ENCODE measurements around the gene BCL11B.

The BCL11B gene

DNA sequence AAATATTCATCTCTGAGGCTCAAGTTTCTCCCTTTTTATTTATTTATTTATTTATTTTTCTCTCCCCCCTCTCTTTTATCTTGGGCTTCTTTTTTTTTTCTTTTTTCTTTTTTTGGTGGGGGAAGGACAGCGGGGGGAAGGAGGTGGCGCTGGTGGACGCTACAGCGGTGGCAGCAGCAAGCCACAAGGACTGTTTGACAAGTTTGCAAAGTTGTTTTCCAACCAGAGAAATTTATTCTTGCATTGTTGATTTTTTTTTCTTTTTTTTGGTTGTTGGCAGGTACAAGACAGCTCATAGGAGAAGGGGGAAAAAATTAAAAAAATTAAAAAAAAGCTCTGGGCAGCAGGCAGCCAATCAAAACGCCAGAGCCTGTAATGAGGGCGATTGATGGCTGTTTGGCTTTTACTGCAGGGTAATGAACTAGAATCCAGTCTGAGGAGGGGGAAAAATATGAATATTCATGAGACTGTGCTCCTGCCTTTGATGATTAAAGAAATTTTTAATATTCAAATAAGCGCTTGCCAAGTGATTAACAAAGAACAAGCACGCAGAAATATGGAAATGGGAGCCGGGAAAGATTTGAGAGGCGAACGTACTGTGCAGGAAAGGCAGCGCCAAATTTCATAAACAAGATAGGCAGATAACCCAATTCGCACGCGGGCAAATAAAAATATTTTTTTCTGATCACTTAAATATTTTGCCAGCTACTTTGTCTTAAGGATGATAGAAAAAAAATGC lies 36.2 kb downstream of the BCL11B start:
- Histone ChIP-seq H3K4me3 (ENCODE audit: low read depth, low read length) (no peak overlapping the region), H3K79me2 (ENCODE audit: control insufficient read depth, insufficient read depth, low read length, unreplicated experiment) (no peaks in the 10 kb centered on the region), H2AFZ (ENCODE audit: low read length, unreplicated experiment) (no peak overlapping the region), H3K27me3 (ENCODE audit: insufficient read depth, low read length) (no peaks in the 10 kb centered on the region), H3K4me1 (ENCODE audit: control insufficient read depth, insufficient read depth, low read length, unreplicated experiment) (no peaks in the 10 kb centered on the region), H3K27ac (ENCODE audit: low read depth, low read length) (no peak overlapping the region), H3K36me3 (ENCODE audit: insufficient read depth, low read length) (no peaks in the 10 kb centered on the region)

DNA sequence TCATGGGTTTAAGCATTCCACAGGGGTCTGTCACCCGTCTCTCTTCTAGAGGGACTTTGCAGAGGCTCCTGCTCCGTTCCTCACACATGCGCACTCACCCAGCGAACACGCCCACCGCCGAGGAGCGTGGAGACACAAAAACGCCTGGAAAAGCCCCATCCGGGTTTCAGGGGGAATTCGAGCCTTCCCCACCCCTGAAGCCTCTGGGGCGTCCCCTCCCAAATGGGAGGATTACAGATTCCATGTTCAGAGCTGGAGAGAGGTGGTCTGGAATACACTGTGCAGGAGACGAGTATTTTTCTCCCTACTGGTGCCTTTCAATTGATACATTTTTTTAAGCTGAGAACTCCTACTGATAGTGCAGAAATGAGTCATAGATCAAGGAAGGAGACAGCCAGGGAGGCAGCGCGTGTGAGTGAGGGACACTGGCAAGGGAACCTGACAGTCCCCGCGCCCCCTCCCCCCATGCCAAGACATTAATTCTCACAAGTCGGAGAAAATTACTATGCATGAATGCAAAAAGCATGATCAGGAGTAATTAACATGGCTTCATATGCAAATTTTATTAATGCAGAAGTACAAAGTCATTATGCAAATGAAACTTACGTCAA lies 36.9 kb downstream of the BCL11B start:
- H3K79me2 ChIP-seq (ENCODE audit: control insufficient read depth, insufficient read depth, low read length, unreplicated experiment) = no peaks in the 10 kb centered on the region
- H3K4me3 ChIP-seq (ENCODE audit: low read depth, low read length) = no peak overlapping the region
- H2AFZ ChIP-seq (ENCODE audit: low read length, unreplicated experiment) = no peak overlapping the region
- no peak overlapping the region for H3K27ac ChIP-seq (ENCODE audit: low read depth, low read length)
- H3K4me1 ChIP-seq (ENCODE audit: control insufficient read depth, insufficient read depth, low read length, unreplicated experiment) = no peaks in the 10 kb centered on the region
- H3K27me3 ChIP-seq (ENCODE audit: insufficient read depth, low read length) = no peaks in the 10 kb centered on the region
- no peaks in the 10 kb centered on the region for H3K36me3 ChIP-seq (ENCODE audit: insufficient read depth, low read length)

DNA sequence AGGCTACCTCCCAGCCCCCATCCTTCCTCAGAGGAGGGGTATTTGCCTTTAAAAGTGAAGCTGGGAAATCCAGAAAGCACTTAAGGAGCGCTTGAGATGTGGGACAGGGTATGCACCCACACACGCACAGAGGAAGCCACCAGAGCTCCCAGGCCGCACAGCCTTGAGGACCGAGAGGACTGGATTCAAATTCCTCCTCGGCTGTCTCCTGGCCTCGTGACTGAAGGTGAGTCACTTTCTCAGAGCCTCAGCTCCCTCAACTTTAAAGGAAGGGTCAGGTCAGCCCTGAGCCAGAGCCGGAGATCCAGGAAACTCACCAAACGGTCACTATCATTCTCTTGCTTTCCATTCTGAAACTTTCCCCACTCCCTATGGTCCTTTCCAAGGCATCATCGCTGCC lies 37.6 kb downstream of the BCL11B start:
- no peaks in the 10 kb centered on the region for H3K36me3 ChIP-seq (ENCODE audit: insufficient read depth, low read length)
- H2AFZ ChIP-seq (ENCODE audit: low read length, unreplicated experiment) = no peak overlapping the region
- H3K4me1 ChIP-seq (ENCODE audit: control insufficient read depth, insufficient read depth, low read length, unreplicated experiment) = no peaks in the 10 kb centered on the region
- no peaks in the 10 kb centered on the region for H3K79me2 ChIP-seq (ENCODE audit: control insufficient read depth, insufficient read depth, low read length, unreplicated experiment)
- no peak overlapping the region for H3K27ac ChIP-seq (ENCODE audit: low read depth, low read length)
- no peaks in the 10 kb centered on the region for H3K27me3 ChIP-seq (ENCODE audit: insufficient read depth, low read length)
- H3K4me3 ChIP-seq (ENCODE audit: low read depth, low read length) = no peak overlapping the region

DNA sequence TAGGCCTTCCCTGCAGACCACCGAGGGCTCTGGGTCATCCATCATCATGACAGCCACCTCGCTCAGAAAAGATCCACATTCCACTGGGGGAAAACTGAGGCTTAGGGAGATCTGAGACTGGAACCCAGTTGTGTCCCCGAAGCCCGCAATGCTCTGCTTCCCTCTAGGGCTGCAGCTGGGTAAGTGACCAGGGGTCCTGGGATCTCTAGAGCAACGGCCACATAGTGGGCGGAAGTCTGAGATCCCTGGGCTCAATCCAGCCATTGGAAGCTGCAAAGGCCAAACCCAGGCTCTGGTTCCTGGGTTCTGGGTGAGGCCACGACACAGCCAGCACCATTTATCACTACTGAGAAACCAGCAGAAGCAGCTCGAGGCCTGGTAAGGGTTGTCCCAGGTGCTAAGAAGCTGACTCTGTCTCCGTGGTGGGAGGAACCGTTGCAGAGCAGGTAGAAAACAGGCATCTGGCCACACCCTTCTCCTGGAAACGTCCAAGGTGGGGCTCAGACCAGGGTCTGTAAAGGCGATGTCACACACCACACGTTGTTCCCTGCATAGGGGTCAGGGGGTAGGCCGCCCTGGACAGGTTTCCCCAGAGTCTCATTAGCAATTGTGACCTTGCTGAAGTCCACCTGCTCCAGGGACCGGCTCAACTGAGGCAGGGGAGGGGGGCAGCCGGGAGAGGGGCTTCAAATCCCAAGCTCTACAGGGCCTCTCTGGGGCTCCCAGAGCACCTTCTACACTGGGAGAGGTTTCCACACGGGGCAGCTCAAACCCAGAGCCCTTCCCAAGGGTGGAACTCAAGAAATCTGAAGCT lies 38.6 kb downstream of the BCL11B start:
- no peak overlapping the region for H2AFZ ChIP-seq (ENCODE audit: low read length, unreplicated experiment)
- no peaks in the 10 kb centered on the region for H3K4me1 ChIP-seq (ENCODE audit: control insufficient read depth, insufficient read depth, low read length, unreplicated experiment)

GRCh38 chr14:99232714-99233214 lies 39.2 kb downstream of the BCL11B start:
- Histone ChIP-seq H3K79me2 (ENCODE audit: control insufficient read depth, insufficient read depth, low read length, unreplicated experiment) (no peaks in the 10 kb centered on the region), H3K4me3 (ENCODE audit: low read depth, low read length) (no peak overlapping the region), H3K27me3 (ENCODE audit: insufficient read depth, low read length) (no peaks in the 10 kb centered on the region), H3K27ac (ENCODE audit: low read depth, low read length) (no peak overlapping the region), H2AFZ (ENCODE audit: low read length, unreplicated experiment) (no peak overlapping the region), H3K4me1 (ENCODE audit: control insufficient read depth, insufficient read depth, low read length, unreplicated experiment) (no peaks in the 10 kb centered on the region), H3K36me3 (ENCODE audit: insufficient read depth, low read length) (no peaks in the 10 kb centered on the region)

More for the DNA sequence above, 38.6 kb downstream of the BCL11B start:
- Histone ChIP-seq H3K27me3 (ENCODE audit: insufficient read depth, low read length) (no peaks in the 10 kb centered on the region), H3K36me3 (ENCODE audit: insufficient read depth, low read length) (no peaks in the 10 kb centered on the region), H3K79me2 (ENCODE audit: control insufficient read depth, insufficient read depth, low read length, unreplicated experiment) (no peaks in the 10 kb centered on the region), H3K27ac (ENCODE audit: low read depth, low read length) (no peak overlapping the region), H3K4me3 (ENCODE audit: low read depth, low read length) (no peak overlapping the region)

- Histone ChIP-seq H3K27me3 (ENCODE audit: insufficient read depth, low read length) (no peaks in the 10 kb centered on the region), H3K36me3 (ENCODE audit: insufficient read depth, low read length) (no peaks in the 10 kb centered on the region), H2AFZ (ENCODE audit: low read length, unreplicated experiment) (no peak overlapping the region), H3K4me3 (ENCODE audit: low read depth, low read length) (no peak overlapping the region), H3K79me2 (ENCODE audit: control insufficient read depth, insufficient read depth, low read length, unreplicated experiment) (no peaks in the 10 kb centered on the region), H3K4me1 (ENCODE audit: control insufficient read depth, insufficient read depth, low read length, unreplicated experiment) (no peaks in the 10 kb centered on the region), H3K27ac (ENCODE audit: low read depth, low read length) (no peak overlapping the region)
Measured at GRCh38 chr14:99231850-99232713, 39.9 kb downstream of the BCL11B start.

- Histone ChIP-seq H3K36me3 (ENCODE audit: insufficient read depth, low read length) (no peaks in the 10 kb centered on the region), H2AFZ (ENCODE audit: low read length, unreplicated experiment) (no peak overlapping the region), H3K27me3 (ENCODE audit: insufficient read depth, low read length) (no peaks in the 10 kb centered on the region), H3K4me3 (ENCODE audit: low read depth, low read length) (no peak overlapping the region), H3K27ac (ENCODE audit: low read depth, low read length) (no peak overlapping the region), H3K4me1 (ENCODE audit: control insufficient read depth, insufficient read depth, low read length, unreplicated experiment) (no peaks in the 10 kb centered on the region), H3K79me2 (ENCODE audit: control insufficient read depth, insufficient read depth, low read length, unreplicated experiment) (no peaks in the 10 kb centered on the region)
Measured at GRCh38 chr14:99231161-99231849, 40.7 kb downstream of the BCL11B start.

DNA sequence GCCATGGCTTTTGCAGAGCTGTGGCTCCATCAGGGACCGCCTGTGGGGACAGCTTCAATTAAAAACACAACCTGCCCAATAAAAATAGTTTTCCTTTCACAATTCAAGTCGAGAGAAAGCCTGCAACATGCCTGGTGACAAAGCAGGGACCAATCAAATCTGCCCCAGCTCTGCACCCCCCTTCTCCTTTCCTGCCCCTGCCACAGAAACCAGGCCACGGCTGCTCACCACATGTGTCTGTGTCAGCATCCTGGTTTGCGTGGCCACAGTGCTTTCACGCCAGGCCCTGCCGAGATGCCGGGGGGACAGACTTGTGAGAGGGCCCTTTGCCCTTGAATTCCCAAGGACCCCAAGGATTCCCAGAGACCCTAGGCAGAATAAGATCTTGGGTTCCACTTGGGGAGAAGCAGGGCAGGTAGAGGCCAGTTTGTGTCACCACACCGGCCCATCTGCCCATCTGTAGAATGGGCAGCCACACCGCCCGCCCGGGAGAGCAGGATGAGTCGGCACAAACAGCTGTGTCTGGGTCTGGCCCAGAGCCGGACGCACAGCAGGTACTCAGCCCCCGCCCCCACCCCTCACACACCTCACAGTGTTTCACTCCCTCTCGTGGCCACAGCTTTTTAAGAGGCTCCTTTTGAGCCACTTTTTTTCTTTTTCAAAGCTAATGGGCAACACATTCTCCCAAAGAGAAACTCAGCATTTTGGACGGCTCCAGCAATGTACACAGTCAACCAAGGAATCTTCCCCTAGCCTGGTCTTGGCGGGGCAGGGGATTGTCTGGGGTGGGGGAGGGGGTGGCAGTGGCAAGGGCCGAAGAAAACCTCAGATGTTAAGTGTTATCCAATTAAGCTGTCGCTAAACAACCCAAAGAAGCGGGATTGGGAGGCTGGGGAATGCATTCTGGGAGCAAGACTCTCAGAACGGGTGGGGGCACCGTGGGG lies 41.5 kb downstream of the BCL11B start:
- Histone ChIP-seq H2AFZ (ENCODE audit: low read length, unreplicated experiment) (no peak overlapping the region), H3K79me2 (ENCODE audit: control insufficient read depth, insufficient read depth, low read length, unreplicated experiment) (no peaks in the 10 kb centered on the region), H3K36me3 (ENCODE audit: insufficient read depth, low read length) (no peaks in the 10 kb centered on the region), H3K4me3 (ENCODE audit: low read depth, low read length) (no peak overlapping the region), H3K4me1 (ENCODE audit: control insufficient read depth, insufficient read depth, low read length, unreplicated experiment) (no peaks in the 10 kb centered on the region), H3K27me3 (ENCODE audit: insufficient read depth, low read length) (no peaks in the 10 kb centered on the region), H3K27ac (ENCODE audit: low read depth, low read length) (no peak overlapping the region)

- H3K4me3 ChIP-seq (ENCODE audit: low read depth, low read length) = no peak overlapping the region
- H2AFZ ChIP-seq (ENCODE audit: low read length, unreplicated experiment) = no peak overlapping the region
- H3K27me3 ChIP-seq (ENCODE audit: insufficient read depth, low read length) = no peaks in the 10 kb centered on the region
- H3K36me3 ChIP-seq (ENCODE audit: insufficient read depth, low read length) = no peaks in the 10 kb centered on the region
- H3K79me2 ChIP-seq (ENCODE audit: control insufficient read depth, insufficient read depth, low read length, unreplicated experiment) = no peaks in the 10 kb centered on the region
- H3K4me1 ChIP-seq (ENCODE audit: control insufficient read depth, insufficient read depth, low read length, unreplicated experiment) = no peaks in the 10 kb centered on the region
- H3K27ac ChIP-seq (ENCODE audit: low read depth, low read length) = no peak overlapping the region
Measured at GRCh38 chr14:99229654-99230207, 42.3 kb downstream of the BCL11B start.

Data from ACC112 (cell line).